HG03135 (cell line): ENCODE results near the gene CDK18.
"Not testable (repeated sequence)": the region's sequence is repeated elsewhere in the genome, so short reads cannot be mapped to it uniquely, and the experiment has no call there.

ENCODE experiments used
- ATAC-seq: cut with Tn5 transposase; IDR thresholded peaks from one replicate; pipeline ENCODE4 v1.9.1; 2021; ENCODE audit warnings: mild to moderate bottlenecking, moderate library complexity; ENCODE audit not compliant: unreplicated experiment

The CDK18 gene

DNA sequence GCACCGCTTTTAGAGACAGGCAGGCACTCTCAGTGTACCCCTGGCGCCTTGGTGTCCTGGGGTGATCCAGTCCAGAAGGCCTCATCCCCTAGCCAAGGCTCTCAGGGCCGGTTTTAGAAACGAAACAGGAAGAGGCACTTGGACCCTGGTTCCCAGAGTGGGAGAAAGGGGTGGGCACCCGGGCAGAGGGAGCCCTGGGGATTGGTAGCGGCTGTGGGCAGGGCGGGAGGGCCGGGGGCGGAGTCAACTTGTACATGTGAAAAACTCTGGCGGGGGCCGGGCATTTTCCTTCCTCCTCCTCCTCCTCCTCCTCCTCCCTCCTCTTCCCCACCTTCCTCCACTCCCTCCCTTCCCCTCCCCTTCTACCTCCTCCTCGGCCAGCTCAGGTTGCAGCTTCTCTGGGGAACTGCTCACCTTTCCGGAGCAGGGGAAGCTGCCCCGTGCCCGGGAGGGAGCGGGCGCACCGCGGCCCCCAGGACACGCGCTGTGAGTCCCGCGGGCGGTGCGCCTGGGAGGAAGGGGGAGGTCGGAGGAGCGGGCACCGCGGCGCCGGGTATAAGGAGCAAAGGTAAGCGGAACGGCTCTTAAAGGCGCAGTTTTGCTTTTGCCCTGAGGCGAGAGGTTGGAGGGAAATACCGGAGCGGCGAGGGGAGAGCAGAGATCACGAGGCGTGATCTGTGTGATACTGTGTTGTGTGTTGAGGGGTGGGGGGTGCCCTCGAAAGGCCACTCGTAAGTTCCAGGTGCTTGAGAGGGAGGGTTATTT lies at the start of gene CDK18:
CDK18 (plus strand) TSS at position 359 of the 765 bp plus-strand sequence. CDS start 18,499 bp downstream, outside the sequence.
- ATAC-seq, result no peak

DNA sequence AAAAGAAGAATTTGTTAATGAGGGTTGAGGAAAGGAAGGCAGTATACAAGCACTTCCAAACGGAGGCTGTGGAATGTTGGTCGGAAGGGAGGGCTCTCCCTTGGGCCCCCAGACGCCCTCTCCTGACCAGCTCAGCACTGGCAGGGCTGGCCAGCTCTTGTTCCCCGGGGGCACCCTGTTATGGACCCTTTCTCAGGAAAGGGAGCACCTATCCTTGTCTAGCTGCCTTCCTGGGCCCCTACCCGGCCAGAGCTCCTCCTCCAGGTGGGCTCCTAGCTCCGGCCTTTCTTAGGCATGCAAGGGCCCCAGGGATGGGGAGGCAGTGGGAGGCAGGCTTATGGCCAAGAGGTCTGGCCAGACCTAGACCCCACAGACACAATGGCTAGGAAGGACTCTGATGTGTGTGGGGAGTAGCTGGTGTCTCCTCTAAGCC lies 49.5 kb upstream of the CDK18 start:
- no peak for ATAC-seq

DNA sequence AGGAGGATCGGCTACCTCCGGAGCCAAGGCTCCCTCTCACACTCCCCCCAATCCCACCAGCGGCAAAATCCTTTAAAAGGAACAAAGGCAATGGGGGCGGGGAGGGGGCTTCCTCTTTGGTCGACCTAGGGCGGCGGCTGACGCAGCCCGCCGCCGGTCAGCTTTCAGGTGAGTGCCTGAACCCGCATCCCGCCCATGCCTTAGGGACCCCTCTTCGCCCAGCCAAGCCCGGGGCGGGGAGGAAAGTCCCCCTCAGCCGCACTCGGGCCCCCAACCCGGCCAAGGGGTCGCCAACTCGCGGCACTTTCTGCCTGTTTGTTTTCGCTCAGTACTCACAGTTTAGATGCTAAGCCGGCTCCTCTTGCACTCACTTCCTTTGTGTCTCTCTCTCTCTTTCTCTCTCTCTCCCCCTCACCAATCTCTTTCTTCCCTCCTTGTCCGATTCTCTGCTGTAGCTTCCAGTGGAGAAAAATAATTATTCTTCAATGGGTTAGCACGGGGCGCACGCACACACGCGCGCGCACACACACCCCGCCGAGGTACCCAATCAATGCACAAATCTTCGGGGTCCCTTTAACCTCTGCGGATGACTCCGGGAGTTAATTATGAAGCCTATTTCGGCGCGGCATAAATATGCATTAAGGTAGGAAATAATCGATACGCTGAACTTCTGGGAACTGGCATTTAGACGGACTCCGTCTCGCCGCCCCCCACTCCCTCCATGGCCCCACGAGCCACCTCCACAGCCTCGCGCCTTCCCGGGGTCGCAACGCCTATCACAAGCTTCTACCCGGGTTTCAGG lies 48.7 kb upstream of the CDK18 start, which contains the start of gene BLACAT1:
BLACAT1 (minus strand) TSS at position 465 of the 802 bp plus-strand sequence.
- no peak for ATAC-seq

DNA sequence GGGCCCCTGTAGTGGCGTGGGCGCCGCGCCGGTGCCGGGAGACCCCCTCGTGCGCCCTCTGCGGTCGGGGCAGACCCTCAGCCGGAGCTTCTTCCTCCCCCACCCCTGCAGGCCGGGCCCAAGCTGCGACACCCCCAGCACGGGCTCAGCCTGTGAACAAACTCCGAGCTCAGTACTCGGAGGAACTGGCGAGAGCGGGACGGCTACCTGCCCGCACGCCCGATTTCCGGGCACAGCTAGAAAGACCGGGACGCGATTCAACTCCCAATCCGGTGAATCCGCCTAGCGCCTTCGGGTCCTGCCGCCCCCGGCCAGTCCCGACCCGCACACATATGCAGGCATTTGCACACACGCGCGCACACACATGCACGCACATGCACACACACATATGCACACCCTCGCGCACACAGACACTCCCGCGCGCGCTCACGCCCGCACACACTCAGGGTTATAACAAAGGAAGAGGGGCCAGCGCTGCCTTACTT lies 48.0 kb upstream of the CDK18 start:
- ATAC-seq, result no peak

DNA sequence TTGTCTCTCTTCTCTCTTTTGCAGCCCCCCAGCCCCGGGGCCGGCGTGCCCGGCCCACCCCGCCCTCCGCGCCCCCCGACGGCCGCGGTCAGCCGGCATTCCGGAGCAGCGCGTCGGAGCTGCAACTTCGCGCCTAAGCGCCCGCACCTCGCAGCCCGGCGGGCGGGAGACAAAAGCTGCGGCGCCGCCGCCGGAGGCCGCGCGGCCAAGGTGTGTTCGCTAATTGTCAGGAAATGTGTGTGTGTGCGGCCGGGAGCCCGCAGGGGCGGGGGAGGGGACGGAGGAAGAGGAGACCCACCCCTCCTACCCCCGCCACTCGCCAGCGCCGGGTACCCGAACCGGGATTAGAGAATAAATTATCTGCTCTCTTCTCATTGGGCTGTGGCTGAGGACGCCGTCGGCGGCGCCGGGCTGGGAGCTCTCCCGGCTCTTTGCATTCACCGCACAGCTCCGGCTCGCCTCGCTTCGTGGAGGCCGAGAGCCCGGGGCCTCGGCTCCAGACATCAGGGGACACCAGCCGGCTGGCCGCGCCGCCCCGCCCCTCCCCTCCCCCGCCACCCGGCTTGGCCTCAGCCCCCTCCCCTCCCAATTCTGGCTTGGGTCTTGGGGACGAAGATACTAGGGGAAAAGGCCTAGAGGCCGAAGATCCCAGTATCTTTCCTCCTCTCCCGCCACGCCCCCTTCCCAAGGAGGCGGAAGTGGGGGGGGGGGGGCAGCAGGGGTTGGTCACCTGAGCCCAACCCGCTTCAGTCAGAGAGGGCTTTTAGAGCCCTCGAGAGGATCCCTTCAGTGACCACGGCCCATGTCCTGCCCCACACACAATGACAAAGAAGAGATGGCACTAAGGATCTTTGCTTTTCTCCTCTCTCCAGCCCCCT lies 47.4 kb upstream of the CDK18 start:
- no peak for ATAC-seq

DNA sequence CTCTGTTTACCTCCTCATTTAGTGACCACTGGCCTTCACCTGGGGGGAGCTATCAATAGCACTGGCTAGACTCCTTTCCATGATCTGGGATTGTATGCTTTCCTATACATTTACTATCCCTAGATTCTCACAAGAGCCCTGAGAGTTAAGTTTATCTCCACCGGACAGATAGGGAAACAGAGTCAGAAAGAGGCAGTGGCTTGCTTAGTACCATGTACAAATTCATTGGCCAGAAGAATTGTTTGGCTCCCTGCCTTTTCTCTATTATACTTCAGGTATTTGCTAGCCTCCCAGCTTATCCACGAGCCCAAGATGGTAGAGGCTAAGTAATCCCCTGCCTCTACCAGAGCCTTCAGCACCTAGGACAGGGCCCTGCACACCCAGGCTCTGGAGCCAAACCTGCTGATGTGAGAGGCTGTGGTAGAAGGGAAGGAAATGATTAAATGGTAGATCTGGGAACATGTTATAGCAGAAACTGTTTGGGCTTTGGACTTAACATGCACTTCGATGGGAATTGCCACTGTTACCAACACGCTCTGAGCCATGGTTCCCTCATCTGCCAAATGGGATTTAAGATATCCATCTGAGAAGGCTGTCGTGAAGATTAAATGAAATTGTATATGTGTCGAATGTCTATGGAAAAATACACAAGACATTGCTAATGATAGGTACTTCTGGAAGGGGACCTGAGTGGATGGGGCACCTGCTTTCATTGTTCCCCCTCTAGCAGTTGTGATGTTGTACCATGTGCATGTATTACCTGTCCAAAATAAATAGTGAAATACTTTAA lies 45.5 kb upstream of the CDK18 start:
- no peak for ATAC-seq

DNA sequence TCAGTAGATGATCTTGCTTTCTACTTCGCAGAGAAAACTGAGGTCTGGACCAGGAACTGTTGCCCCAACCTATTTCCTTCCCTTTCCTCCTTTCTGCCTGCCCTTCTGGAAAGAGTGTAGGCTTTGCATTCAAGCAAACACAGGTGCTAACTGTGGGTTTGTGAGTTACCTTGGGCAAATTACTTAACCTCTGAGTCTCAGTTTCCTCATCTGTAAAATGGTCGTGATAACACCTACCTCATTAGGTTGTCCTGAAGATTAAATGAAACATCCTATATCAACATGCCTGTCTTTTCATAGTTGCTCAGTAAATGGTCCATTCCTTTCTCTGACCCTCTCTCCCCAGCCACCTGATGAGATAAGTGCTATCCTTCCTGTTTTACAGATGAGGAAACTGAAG lies 39.1 kb upstream of the CDK18 start:
- no peak for ATAC-seq

DNA sequence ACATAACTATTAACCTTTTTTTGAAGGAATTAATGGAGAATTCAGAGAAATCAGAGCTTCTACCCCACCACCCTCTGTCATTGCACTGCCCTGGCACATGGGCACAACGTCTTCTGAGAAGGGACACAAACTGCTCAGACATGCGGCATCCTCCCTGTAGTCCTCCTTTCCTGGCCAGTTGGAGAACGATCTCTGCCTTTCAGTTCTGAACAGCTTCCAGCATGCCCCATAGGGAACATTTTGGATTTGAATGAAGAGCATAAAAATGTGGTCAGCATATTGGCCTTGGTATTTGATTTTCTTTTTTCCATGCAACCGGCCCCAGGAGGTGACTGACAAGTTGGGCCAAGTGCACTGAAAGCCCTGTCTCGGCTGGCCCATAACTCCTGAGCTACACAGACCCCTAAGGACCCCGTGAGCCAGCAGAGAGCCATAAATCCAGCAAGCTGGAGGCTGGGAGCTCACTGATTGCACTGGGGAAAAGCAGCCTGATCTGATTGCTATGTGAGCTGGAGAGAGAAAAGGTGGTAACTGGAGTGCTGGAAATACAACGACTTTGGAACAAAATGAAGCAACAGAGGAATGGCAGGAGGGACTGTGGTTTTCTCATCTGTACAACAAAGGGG lies 37.8 kb upstream of the CDK18 start:
- ATAC-seq, result no peak

DNA sequence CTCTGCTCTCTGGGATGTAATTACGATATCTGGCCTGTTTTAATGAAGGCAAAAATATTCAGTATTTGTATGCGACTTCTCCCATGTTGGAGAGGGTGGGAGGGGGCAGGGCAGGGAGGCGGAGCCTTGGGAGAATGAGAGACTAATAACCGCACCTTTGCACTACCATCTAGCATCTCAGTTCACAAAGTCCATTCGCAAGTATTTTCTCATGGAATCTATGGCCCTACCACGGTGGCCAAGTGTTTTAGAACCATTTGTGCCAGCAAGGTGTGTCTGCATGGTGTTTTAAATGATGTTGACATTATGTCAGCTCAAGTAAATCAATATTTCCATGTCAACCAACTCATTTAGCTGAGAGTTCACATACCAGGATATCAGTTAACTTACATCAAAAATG lies 34.3 kb upstream of the CDK18 start:
- ATAC-seq, result no peak

DNA sequence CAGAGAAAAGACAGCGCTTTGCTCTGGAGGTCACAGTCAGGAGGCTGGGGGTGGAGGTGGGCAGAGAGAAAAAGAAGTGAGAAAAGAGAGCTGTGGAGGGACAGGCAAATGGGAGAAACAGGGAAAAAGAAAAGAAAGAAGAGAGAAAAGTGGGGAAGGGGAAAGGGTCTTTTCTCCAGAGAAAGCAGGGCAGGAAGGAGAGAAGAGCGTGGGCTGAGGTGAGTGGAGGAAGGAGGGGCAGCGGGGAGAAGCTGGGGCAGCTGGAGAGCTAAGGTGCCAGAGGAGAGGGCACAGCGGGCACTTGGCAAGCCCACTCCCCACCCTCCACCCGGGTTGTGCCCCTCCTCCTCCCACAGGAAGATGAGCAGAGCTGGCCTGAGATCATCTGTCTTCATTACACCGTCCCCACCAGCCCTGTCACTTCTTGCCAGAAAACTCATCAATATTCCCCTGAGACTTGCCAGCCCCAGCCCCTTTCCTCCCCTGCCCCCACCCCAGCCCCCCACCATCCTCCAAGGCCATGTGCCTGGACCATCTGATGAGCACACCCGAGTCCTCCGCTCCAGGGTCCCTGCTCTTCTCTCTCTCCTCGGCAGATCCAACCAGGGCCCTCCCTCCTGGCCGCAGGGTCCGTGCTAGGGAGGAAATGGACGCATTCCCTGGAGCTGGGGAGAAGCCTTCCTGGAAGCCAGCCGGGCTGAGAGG lies 31.6 kb upstream of the CDK18 start:
- ATAC-seq, result no peak

DNA sequence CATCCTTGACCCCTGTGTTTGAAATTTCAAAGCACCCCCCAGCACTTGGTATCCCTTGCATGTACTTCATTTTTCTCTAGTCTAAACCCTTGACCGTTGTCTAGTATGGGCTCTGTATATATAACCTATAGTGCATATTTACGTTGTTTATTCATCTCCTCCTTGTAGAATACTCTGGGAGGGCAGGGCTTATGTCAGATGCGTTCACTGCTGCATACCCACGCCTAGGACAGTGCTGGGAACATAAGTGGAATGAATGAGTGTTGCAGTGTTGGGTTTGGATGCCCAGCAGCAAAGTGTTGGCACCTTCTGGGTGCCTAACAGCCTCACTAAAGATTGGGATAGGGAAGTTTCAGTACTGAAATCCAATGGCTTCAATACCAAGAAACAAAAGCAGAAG lies 31.0 kb upstream of the CDK18 start:
- no peak for ATAC-seq

DNA sequence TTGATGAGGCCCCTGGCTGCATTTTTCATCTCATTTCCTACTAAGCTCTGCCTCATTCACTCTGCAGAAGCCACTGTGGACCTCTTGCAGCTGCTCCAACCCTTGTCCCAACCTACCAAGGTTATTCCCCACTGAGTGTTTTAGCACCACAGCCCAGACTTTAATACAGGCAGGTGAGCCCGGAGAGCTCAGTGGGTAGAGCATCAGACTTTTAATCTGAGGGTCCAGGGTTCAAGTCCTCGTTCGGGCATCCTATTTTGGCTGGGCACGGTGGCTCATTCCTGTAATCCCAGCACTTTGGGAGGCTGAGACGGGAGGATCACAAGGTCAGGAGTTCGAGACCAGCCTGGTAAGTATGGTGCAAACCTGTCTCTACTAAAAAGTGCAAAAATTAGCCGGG lies 30.5 kb upstream of the CDK18 start:
- no peak for ATAC-seq

DNA sequence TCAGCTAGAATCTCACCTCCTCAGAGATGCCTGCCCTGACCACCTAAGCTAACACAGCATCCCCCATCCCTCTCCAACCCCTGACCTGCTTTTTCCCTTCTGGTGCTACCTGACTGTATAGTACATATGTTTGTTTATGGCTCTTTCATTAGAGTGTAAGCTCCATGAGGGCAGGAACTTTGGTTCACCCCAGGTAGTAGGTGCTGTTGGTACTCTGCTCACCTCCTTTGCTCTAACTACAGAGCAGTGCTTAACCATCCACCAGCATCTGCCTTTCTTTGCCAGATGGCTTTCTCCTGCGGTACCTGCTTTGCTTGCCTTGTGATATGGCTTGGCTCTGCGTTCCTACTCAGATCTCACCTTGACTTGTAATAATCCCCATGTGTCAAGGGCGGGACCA lies 29.9 kb upstream of the CDK18 start:
- no peak for ATAC-seq

DNA sequence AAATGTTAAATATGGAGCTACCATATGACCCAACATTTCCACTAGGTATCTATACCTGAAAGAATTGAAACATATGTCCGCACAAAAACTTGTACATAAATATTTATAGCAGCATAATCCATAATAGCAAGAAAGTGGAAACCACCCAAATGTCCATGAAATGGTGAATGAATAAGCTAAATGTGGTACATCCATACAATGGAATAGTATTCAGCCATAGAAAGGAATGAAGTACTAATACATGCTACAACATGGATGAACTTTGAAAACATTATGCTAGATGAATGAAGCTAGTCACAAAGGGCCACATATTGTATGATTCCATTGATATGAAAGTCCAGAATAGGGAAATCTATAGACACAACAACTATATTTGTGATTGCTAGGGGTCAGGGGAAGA lies 28.6 kb upstream of the CDK18 start:
- no peak for ATAC-seq

DNA sequence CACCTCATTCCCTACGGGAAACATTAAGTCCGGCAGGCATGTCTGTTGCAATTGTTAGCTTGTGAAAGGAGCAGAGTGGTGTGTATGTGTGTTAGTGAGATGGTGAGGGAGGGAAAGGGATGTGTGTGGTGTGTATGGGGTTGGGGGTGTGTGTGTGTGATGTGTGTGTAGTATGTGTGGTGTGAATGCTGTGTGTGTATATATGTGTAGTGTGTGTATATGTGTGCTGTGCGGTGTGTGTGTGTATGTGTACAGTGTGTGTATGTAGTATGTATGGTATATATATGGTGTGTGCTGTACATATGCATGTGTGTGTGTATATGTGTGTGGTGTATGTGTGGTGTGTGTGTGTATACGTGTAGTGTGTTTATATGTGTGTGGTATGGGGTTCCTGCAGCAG lies 27.8 kb upstream of the CDK18 start:
- no peak for ATAC-seq

DNA sequence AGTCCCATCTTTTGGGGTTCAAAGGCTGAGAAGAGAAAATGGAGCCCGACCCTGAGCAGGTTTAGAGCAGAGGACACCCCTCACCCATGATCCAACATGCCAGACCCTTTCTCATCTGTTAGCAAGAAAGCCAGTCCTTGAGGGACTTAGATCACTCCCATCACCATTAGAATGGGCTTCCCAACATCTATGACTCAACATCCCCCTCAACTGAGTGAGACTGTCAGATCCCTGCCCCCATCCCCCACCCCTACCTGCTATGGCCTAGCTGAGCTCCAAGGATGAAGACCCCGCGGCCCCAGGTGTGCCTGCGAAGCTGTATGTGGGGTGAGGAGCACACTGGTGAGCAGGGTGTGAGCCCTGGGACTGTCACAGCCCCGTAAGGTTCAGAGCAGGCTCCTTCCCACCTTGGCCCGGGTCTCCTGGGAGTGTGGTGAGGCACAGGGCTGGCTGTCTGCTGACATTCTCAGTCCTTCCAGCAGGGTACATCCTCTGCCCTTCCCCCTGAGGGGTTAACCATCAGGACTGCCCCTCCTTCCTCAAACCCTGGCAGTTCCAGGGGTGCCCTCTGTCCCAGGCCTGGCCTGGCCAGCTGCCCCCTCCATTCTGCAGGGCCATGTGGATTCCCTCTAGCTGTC lies 27.2 kb upstream of the CDK18 start:
- ATAC-seq, result no peak

DNA sequence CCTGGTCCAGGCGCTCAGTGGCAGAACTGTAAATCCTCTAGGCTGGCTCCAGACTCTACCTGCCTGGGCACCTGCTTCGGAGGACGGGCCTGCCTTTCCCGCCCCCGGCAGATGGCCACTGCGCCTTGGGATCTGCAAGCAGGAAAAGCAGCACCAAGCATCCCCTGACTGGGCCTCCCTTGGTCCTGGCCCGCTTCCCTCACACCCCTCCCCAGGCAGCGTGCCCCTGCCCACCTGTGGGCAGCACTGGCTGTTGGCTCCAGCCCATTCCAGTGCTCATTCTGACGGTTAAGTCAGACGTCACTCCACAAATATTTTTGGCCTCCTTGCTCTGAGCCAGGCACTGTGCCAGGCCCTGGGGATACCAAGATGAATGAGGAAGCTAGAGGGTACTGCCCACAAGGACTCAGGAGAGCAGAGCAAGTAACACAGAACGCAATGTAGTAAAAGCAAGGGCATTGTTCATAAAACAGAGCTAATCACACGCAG lies 26.7 kb upstream of the CDK18 start:
- no peak for ATAC-seq

DNA sequence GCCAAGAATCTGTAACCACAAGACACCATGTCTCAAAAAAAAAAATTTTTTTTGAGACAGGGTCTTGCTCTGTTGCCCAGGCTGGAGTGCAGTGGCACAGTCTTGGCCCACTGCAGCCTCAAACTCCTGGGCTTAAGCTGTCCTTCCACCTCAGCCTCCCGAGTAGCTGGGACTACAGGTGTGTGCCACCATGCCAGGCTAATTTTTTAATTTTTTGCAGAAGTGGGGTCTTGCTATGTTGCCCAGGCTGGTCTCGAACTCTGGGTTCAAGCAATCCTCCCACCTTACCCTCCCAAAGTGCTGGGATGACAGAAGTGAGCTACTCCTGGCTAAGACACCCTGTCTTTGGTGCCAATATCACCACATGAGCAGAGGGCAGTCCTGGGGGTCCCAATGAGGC lies 25.5 kb upstream of the CDK18 start:
- ATAC-seq, result not testable (repeated sequence)
